Fibroblast of lung (primary cell): Measurements from ENCODE around the gene ITPR2. TPM values are rescaled to one million over a fixed set of nuclear protein-coding genes. Genes with fewer than 3 reads are reported as not detected.

Source experiments
- DNase-seq, 2 donors: peaks; one replicate each; pipeline versions ENCODE4 v3.0.0 to v3.0.0-alpha.2; 2010; ENCODE audit warnings: low read depth in 2 of 2
- H2AFZ ChIP-seq: 2 replicates; pipeline ENCODE4 v1.5.1; 2012; ENCODE audit warnings: low read length, control low read depth, inconsistent platforms
- H3K27ac ChIP-seq: 2 replicates; pipeline ENCODE4 v1.5.1; 2011; ENCODE audit warnings: low read length, control low read depth; ENCODE audit not compliant: insufficient read depth
- H3K27me3 ChIP-seq: 2 replicates; pipeline ENCODE4 v1.5.1; 2011; ENCODE audit warnings: mild to moderate bottlenecking, low read length; ENCODE audit not compliant: control insufficient read depth, insufficient read depth
- H3K36me3 ChIP-seq: 2 replicates; pipeline ENCODE4 v1.5.1; 2011; ENCODE audit warnings: low read length; ENCODE audit not compliant: control insufficient read depth, insufficient read depth
- H3K4me1 ChIP-seq: 2 replicates; pipeline ENCODE4 v1.5.1; 2011; ENCODE audit warnings: low read length; ENCODE audit not compliant: control insufficient read depth, insufficient read depth; ENCODE audit errors: extremely low read depth
- H3K4me2 ChIP-seq: 2 replicates; pipeline ENCODE4 v1.5.1; 2011; ENCODE audit warnings: low read length, control low read depth; ENCODE audit not compliant: insufficient read depth; ENCODE audit errors: extremely low read depth
- H3K4me3 ChIP-seq, 4 experiments: fragments of 200-600 bp in 1 of 4; sonication (generic) in 1 of 4; replicated peaks in 1 of 4; 2 replicates each; pipeline ENCODE4 v1.5.1; 2011 to 2016; ENCODE audit warnings: low read length in 4 of 4, low read depth in 3 of 4, mild to moderate bottlenecking in 3 of 4, control low read depth in 2 of 4, inconsistent platforms in 1 of 4, mixed read lengths in 1 of 4; ENCODE audit not compliant: insufficient read depth in 1 of 4; ENCODE audit errors: control extremely low read depth in 1 of 4
- H3K79me2 ChIP-seq: 2 replicates; pipeline ENCODE4 v1.5.1; 2012; ENCODE audit warnings: mild to moderate bottlenecking, low read length, inconsistent platforms; ENCODE audit not compliant: control insufficient read depth, insufficient read depth
- H3K9ac ChIP-seq: 2 replicates; pipeline ENCODE4 v1.5.1; 2011; ENCODE audit warnings: mild to moderate bottlenecking, low read length, control low read depth; ENCODE audit not compliant: insufficient read depth
- H3K9me3 ChIP-seq: 2 replicates; pipeline ENCODE4 v1.5.1; 2012; ENCODE audit warnings: low read depth, low read length; ENCODE audit not compliant: control insufficient read depth, insufficient read depth
- H4K20me1 ChIP-seq: 2 replicates; pipeline ENCODE4 v1.5.1; 2011; ENCODE audit warnings: low read length; ENCODE audit not compliant: control insufficient read depth, insufficient read depth; ENCODE audit errors: extremely low read depth
- EZH2 ChIP-seq: IDR thresholded peaks from 2 replicates; pipeline ENCODE4 v1.5.1; 2012; ENCODE audit warnings: low read length, control low read depth, mild to moderate bottlenecking; ENCODE audit errors: missing control alignments
- polyA plus RNA-seq, 2 donors: library from polyadenylated mRNA; depleted of rRNA in 1 of 2; stranded (reverse) in 1 of 2; unstranded in 1 of 2; fragments of >200 nt; gene quantifications; 2 replicates each; pipeline ENCODE4 v1.2.1, GENCODE V29; 2011 to 2012; ENCODE audit warnings: missing spikeins in 1 of 2
- total RNA-seq: library from RNA; depleted of rRNA; stranded (reverse); fragments of >200 nt; gene quantifications from 2 replicates; pipeline ENCODE4 v1.2.1, GENCODE V29; 2014
- TF ChIP-seq, protein P1 (sequence below), 2 donors: IDR thresholded peaks in 1 of 2; conservative IDR thresholded peaks in 1 of 2; 1 replicate in 1 of 2; 2 replicates in 1 of 2; pipeline ENCODE4 v1.5.1; 2011 to 2012; ENCODE audit warnings: low read length in 2 of 2, control low read depth in 1 of 2, inconsistent platforms in 1 of 2, low read depth in 1 of 2, mild to moderate bottlenecking in 1 of 2

The ITPR2 gene
- total and polyA plus RNA-seq, 2 donors (not counting 1 experiment from before 2014, with no cell fraction given): 5.1 to 24.6 TPM

DNA sequence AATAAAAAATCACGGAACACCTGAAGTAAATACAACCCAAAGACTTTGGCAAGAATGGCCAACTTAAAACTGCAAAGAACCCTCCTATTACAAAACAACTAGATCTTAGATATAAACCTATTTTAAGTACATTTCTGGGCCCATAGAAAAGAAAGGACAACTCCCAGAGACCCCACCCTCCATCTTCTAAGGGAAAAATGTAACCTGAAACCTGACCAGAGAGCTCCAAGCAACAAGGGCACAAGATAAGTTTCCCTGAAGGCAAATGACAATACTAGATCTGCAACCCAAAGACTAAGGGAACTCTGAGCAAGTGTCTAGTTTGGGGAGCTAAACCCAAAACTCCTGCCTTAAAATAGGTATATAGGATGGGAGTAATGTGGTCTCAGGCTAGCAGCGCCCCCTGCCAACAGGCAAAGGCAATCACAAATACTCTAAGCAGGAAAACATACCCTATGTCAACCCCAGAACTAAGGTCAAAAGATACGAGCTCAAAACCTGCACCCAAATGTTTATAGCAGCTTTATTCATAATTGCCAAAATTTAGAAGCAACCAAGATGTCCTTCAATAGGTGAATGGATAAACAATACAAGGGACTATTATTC is 218.9 kb downstream of the ITPR2 start:
- no peaks in the 10 kb centered on the region for H4K20me1 ChIP-seq
- H3K4me2 ChIP-seq: no peak overlapping the region
- no peak overlapping the region for H3K27ac ChIP-seq
- no peaks in the 10 kb centered on the region for H3K36me3 ChIP-seq
- no peaks in the 10 kb centered on the region for H3K79me2 ChIP-seq
- no peak overlapping the region for H2AFZ ChIP-seq
- H3K27me3 ChIP-seq: no peaks in the 10 kb centered on the region
- no peak overlapping the region for H3K9ac ChIP-seq
- H3K9me3 ChIP-seq: no peaks in the 10 kb centered on the region
- H3K4me1 ChIP-seq: no peaks in the 10 kb centered on the region
- peak; percentile 6 to 51 for DNase-seq
- TF ChIP-seq, protein P1, sequence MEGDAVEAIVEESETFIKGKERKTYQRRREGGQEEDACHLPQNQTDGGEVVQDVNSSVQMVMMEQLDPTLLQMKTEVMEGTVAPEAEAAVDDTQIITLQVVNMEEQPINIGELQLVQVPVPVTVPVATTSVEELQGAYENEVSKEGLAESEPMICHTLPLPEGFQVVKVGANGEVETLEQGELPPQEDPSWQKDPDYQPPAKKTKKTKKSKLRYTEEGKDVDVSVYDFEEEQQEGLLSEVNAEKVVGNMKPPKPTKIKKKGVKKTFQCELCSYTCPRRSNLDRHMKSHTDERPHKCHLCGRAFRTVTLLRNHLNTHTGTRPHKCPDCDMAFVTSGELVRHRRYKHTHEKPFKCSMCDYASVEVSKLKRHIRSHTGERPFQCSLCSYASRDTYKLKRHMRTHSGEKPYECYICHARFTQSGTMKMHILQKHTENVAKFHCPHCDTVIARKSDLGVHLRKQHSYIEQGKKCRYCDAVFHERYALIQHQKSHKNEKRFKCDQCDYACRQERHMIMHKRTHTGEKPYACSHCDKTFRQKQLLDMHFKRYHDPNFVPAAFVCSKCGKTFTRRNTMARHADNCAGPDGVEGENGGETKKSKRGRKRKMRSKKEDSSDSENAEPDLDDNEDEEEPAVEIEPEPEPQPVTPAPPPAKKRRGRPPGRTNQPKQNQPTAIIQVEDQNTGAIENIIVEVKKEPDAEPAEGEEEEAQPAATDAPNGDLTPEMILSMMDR (conservative IDR thresholded peaks at IDR 0.05 in 1 of 2, IDR thresholded peaks at IDR 0.05 in 1 of 2; ENCODE audit: low read depth in 1 of 2, low read length in 2 of 2): peak; percentile 35 to 75
- no peak for TF ChIP-seq EZH2
- no peak overlapping the region for H3K4me3 ChIP-seq

DNA sequence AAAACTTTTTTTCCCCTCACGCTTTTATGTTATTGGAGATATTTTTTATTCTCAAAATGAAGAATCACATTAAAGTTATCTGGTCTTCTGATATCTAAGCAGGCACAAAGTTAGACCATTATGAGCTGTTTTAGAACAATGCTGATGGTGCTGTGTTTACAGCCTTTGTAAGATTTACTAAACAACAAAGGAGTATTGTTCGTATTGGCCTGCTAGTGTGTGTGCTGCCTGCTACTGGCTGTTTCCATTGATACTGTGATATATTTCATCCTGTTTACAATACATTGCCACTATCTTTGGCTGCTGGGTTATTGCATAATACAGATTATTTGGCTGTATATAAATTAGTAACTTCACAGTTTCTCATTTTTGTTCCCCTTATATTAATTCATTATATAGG is 220.8 kb downstream of the ITPR2 start:
- H2AFZ ChIP-seq: no peak overlapping the region
- H3K4me2 ChIP-seq: no peak overlapping the region
- H3K4me1 ChIP-seq: no peaks in the 10 kb centered on the region
- H3K36me3 ChIP-seq: no peaks in the 10 kb centered on the region
- no peak for DNase-seq
- no peak overlapping the region for H3K27ac ChIP-seq
- H3K9me3 ChIP-seq: no peaks in the 10 kb centered on the region
- H3K4me3 ChIP-seq: no peak overlapping the region
- TF ChIP-seq, protein P1 (conservative IDR thresholded peaks at IDR 0.05 in 1 of 2, IDR thresholded peaks at IDR 0.05 in 1 of 2; ENCODE audit: low read depth in 1 of 2, low read length in 2 of 2): no peak
- H3K79me2 ChIP-seq: no peaks in the 10 kb centered on the region
- no peaks in the 10 kb centered on the region for H3K27me3 ChIP-seq
- no peak overlapping the region for H3K9ac ChIP-seq
- H4K20me1 ChIP-seq: no peaks in the 10 kb centered on the region

DNA sequence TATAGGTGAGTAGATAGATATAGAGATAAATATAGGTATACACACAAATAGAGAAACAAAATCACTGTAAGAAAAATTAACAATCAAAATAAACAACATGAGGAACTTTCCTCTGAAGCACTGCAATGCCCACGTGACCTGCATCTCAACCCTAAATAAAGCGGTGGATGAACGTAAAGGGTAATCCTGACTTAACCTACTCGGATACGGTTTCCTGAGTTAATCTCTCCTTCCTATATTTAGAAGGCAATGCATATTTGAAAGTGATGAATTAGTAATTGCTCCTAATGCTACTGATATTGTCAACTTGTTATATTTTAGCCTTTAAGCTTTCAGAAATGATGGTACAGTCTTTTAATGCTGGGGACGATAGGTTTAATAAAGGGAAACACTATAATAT is 221.4 kb downstream of the ITPR2 start:
- TF ChIP-seq, protein P1 (conservative IDR thresholded peaks at IDR 0.05 in 1 of 2, IDR thresholded peaks at IDR 0.05 in 1 of 2; ENCODE audit: low read depth in 1 of 2, low read length in 2 of 2): no peak
- Histone ChIP-seq H3K27me3 (no peaks in the 10 kb centered on the region), H2AFZ (no peak overlapping the region), H3K4me3 (no peak overlapping the region), H3K9me3 (no peaks in the 10 kb centered on the region), H3K4me1 (no peaks in the 10 kb centered on the region), H3K4me2 (no peak overlapping the region), H3K36me3 (no peaks in the 10 kb centered on the region), H3K79me2 (no peaks in the 10 kb centered on the region), H3K9ac (no peak overlapping the region), H3K27ac (no peak overlapping the region), H4K20me1 (no peaks in the 10 kb centered on the region)
- no peak for DNase-seq
